ENCODE measurements around the gene VAMP1. TPM values are rescaled to one million over a fixed set of nuclear protein-coding genes. Genes with fewer than 3 reads are reported as not detected.

VAMP1 gene
- total and polyA plus RNA-seq, 10 of the 15 experiments (the other 5 are each of a cell fraction or from before 2014, with no cell fraction given), result 4.8 to 123 (median 27.5) TPM

DNA sequence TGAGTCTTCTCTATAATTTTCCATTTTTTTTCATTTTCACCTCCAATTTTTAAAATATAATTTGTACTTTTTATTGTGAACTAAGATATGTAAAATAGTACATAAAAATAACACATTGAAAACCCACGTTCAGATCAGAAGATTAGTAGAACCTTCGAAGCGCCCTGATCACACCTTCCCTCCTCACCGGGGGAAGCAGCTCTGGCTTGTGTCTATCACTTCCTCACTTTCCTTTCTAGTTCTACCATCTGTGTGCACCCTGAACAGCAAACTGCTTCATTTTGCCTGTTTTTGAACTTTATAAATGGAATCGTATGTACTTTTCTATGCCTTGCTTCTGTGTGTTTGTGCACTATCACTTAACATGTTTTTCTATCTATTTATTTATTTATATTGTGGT, 37.5 kb downstream of the VAMP1 start:
- Histone ChIP-seq H2AFZ (ENCODE audit: control insufficient read depth, low read depth, low read length) (peak overlapping the region; percentile 65), H3K79me2 (ENCODE audit: control insufficient read depth, insufficient read depth, low read length) (no peaks in the 10 kb centered on the region; the same call in 1 of the 2 replicates), H3K27me3 (replicated peaks in 1 of 2; ENCODE audit: control insufficient read depth in 2 of 2, insufficient read depth in 2 of 2, low read length in 1 of 2) (no peaks in the 10 kb centered on the region), H3K9me3 (replicated peaks; ENCODE audit: control insufficient read depth, insufficient read depth, low read length) (no peaks in the 10 kb centered on the region), H3K4me2 (ENCODE audit: control insufficient read depth, insufficient read depth) (peak overlapping the region; percentile 83), H4K20me1 (ENCODE audit: control insufficient read depth, insufficient read depth) (no peaks in the 10 kb centered on the region), H3K27ac (ENCODE audit: control insufficient read depth, insufficient read depth) (peak overlapping the region; percentile 85), H3K4me3 (no peak overlapping the region), H3K4me1 (ENCODE audit: control insufficient read depth, insufficient read depth, low read length) (peaks cover 61% of the 10 kb centered on the region), H3K36me3 (ENCODE audit: control insufficient read depth in 2 of 2, insufficient read depth in 2 of 2, low read length in 1 of 2) (no peaks in the 10 kb centered on the region), H3K9ac (ENCODE audit: control insufficient read depth, insufficient read depth, low read length) (peak overlapping the region; percentile 39)
- ChIA-PET POLR2A (interaction anchor here (4.3 to 6.0 kb wide), 3 partner anchors 10 to 29 kb away, joined by 33 to 59 read pairs (median 40); partner anchors contain the start of genes CD27 and TAPBPL), CTCF (interaction anchor here (1.0 to 4.6 kb wide), 7 partner anchors 10 to 106 kb away, joined by 3 to 62 read pairs (median 16); partner anchors contain the start of genes CD27 and TAPBPL), SMC1A (ENCODE audit: uncharacterized antibody, unreplicated experiment) (interaction anchor here (1.2 to 6.3 kb wide), 7 partner anchors 8 to 37 kb away, joined by 4 to 74 read pairs (median 9); partner anchors contain the start of genes CD27, TAPBPL and VAMP1), RAD21 (ENCODE audit: unreplicated experiment) (interaction anchor here (1.0 to 6.2 kb wide), 8 partner anchors 11 to 69 kb away, joined by 3 to 73 read pairs (median 5); partner anchors contain the start of genes CD27 and VAMP1)
- BruUV-seq (replicated peaks), result no TSS peak
- intact Hi-C loops (cut with micrococcal nuclease; ENCODE audit: unreplicated experiment), result no loop called here
- peak; percentile 56 for ATAC-seq
- 19% methylated on average over 5 of the region's 5 CpGs for WGBS (ENCODE audit: insufficient coverage, insufficient replicate concordance, low lambda C conversion rate, missing lambda C conversion rate)
- FAIRE-seq, result no peak
- no peak for DNase-seq (ENCODE audit: low read depth, low spot score)
- in situ Hi-C loops (cut with MboI), result no loop called here
- TF ChIP-seq TAF1 (IDR thresholded peaks at IDR 0.05; ENCODE audit: borderline replicate concordance, low read depth, low read length) (no peak), MEF2B (IDR thresholded peaks at IDR 0.05; ENCODE audit: partially characterized antibody, poor library complexity, severe bottlenecking) (peak; percentile 7), NFIC (IDR thresholded peaks at IDR 0.05; ENCODE audit: low read depth, low read length) (peak; percentile 15; the same call in 1 of the 2 replicates), SPI1 (IDR thresholded peaks at IDR 0.05; ENCODE audit: borderline replicate concordance, insufficient read depth, low read depth, low read length) (peak; percentile 75), SMAD1 (IDR thresholded peaks at IDR 0.05; ENCODE audit: low read depth, partially characterized antibody) (no peak), POLR2A (IDR thresholded peaks at IDR 0.05; ENCODE audit: low read depth, low read length) (0 out of 2 replicates have a peak, but pooled peaks have one; percentile 41)
- TF ChIP-seq, protein P1, sequence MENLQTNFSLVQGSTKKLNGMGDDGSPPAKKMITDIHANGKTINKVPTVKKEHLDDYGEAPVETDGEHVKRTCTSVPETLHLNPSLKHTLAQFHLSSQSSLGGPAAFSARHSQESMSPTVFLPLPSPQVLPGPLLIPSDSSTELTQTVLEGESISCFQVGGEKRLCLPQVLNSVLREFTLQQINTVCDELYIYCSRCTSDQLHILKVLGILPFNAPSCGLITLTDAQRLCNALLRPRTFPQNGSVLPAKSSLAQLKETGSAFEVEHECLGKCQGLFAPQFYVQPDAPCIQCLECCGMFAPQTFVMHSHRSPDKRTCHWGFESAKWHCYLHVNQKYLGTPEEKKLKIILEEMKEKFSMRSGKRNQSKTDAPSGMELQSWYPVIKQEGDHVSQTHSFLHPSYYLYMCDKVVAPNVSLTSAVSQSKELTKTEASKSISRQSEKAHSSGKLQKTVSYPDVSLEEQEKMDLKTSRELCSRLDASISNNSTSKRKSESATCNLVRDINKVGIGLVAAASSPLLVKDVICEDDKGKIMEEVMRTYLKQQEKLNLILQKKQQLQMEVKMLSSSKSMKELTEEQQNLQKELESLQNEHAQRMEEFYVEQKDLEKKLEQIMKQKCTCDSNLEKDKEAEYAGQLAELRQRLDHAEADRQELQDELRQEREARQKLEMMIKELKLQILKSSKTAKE (IDR thresholded peaks at IDR 0.05; ENCODE audit: low read depth, poor library complexity, severe bottlenecking), result no peak
- TF ChIP-seq, protein P2, sequence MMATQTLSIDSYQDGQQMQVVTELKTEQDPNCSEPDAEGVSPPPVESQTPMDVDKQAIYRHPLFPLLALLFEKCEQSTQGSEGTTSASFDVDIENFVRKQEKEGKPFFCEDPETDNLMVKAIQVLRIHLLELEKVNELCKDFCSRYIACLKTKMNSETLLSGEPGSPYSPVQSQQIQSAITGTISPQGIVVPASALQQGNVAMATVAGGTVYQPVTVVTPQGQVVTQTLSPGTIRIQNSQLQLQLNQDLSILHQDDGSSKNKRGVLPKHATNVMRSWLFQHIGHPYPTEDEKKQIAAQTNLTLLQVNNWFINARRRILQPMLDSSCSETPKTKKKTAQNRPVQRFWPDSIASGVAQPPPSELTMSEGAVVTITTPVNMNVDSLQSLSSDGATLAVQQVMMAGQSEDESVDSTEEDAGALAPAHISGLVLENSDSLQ (IDR thresholded peaks at IDR 0.05), result peak; percentile 13; the same call in 1 of the 2 replicates
- TF ChIP-seq, protein P3, sequence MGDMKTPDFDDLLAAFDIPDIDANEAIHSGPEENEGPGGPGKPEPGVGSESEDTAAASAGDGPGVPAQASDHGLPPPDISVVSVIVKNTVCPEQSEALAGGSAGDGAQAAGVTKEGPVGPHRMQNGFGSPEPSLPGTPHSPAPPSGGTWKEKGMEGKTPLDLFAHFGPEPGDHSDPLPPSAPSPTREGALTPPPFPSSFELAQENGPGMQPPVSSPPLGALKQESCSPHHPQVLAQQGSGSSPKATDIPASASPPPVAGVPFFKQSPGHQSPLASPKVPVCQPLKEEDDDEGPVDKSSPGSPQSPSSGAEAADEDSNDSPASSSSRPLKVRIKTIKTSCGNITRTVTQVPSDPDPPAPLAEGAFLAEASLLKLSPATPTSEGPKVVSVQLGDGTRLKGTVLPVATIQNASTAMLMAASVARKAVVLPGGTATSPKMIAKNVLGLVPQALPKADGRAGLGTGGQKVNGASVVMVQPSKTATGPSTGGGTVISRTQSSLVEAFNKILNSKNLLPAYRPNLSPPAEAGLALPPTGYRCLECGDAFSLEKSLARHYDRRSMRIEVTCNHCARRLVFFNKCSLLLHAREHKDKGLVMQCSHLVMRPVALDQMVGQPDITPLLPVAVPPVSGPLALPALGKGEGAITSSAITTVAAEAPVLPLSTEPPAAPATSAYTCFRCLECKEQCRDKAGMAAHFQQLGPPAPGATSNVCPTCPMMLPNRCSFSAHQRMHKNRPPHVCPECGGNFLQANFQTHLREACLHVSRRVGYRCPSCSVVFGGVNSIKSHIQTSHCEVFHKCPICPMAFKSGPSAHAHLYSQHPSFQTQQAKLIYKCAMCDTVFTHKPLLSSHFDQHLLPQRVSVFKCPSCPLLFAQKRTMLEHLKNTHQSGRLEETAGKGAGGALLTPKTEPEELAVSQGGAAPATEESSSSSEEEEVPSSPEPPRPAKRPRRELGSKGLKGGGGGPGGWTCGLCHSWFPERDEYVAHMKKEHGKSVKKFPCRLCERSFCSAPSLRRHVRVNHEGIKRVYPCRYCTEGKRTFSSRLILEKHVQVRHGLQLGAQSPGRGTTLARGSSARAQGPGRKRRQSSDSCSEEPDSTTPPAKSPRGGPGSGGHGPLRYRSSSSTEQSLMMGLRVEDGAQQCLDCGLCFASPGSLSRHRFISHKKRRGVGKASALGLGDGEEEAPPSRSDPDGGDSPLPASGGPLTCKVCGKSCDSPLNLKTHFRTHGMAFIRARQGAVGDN (IDR thresholded peaks at IDR 0.05), result peak; percentile 58
